Activated CD8-positive, alpha-beta memory T cell treated with anti-CD3 and anti-CD28 coated beads, Interleukin-2, amount 50 U/mL, for 24 hours (primary cell): ENCODE measurements around the gene CSPG4.
"Not testable (repeated sequence)": the region's sequence is repeated elsewhere in the genome, so short reads cannot be mapped to it uniquely, and the experiment has no call there.

Experiments used
- DNase-seq: peaks from one replicate; pipeline ENCODE4 v3.0.0-alpha.2; 2020; ENCODE audit errors: extremely low read depth

CSPG4 gene

GRCh38 chr15:75704618-75705017, 8.0 kb downstream of the CSPG4 start:
- no peak for DNase-seq

- no peak for DNase-seq
Observed at GRCh38 chr15:75704263-75704615, 8.4 kb downstream of the CSPG4 start.

GRCh38 chr15:75703440-75704262, 9.0 kb downstream of the CSPG4 start:
- DNase-seq = not testable (repeated sequence)

GRCh38 chr15:75702436-75702835, 10.2 kb downstream of the CSPG4 start:
- DNase-seq = no peak

GRCh38 chr15:75701071-75702003, 11.3 kb downstream of the CSPG4 start:
- DNase-seq = not testable (repeated sequence)

GRCh38 chr15:75699961-75700874, 12.4 kb downstream of the CSPG4 start:
- DNase-seq = not testable (repeated sequence)

- DNase-seq = not testable (repeated sequence)
Observed at GRCh38 chr15:75699517-75699916, 13.1 kb downstream of the CSPG4 start.

- not testable (repeated sequence) for DNase-seq
Observed at GRCh38 chr15:75697974-75698747, 14.5 kb downstream of the CSPG4 start.

GRCh38 chr15:75697523-75697922, 15.1 kb downstream of the CSPG4 start:
- DNase-seq = no peak

- DNase-seq = no peak
Observed at GRCh38 chr15:75696854-75697259, 15.8 kb downstream of the CSPG4 start.

- no peak for DNase-seq
Observed at GRCh38 chr15:75696311-75696720, 16.3 kb downstream of the CSPG4 start.

GRCh38 chr15:75695634-75696310, 16.9 kb downstream of the CSPG4 start:
- DNase-seq = no peak

- DNase-seq = no peak
Observed at GRCh38 chr15:75695220-75695619, 17.4 kb downstream of the CSPG4 start.

GRCh38 chr15:75694241-75695182, 18.1 kb downstream of the CSPG4 start:
- DNase-seq = no peak

- DNase-seq = no peak
Observed at GRCh38 chr15:75693501-75694240, 19.0 kb downstream of the CSPG4 start.

GRCh38 chr15:75693028-75693427, 19.6 kb downstream of the CSPG4 start:
- not testable (repeated sequence) for DNase-seq

- not testable (repeated sequence) for DNase-seq
Observed at GRCh38 chr15:75692311-75692710, 20.3 kb downstream of the CSPG4 start.

GRCh38 chr15:75689429-75689828, 23.2 kb downstream of the CSPG4 start:
- not testable (repeated sequence) for DNase-seq
